Measurements from ENCODE around the gene PFN4. TPM values are rescaled to one million over a fixed set of nuclear protein-coding genes. Genes with fewer than 3 reads are reported as not detected.

Gene PFN4
- total RNA-seq, 2 donors from 2014 or later: 0.67 to 1.0 TPM

DNA sequence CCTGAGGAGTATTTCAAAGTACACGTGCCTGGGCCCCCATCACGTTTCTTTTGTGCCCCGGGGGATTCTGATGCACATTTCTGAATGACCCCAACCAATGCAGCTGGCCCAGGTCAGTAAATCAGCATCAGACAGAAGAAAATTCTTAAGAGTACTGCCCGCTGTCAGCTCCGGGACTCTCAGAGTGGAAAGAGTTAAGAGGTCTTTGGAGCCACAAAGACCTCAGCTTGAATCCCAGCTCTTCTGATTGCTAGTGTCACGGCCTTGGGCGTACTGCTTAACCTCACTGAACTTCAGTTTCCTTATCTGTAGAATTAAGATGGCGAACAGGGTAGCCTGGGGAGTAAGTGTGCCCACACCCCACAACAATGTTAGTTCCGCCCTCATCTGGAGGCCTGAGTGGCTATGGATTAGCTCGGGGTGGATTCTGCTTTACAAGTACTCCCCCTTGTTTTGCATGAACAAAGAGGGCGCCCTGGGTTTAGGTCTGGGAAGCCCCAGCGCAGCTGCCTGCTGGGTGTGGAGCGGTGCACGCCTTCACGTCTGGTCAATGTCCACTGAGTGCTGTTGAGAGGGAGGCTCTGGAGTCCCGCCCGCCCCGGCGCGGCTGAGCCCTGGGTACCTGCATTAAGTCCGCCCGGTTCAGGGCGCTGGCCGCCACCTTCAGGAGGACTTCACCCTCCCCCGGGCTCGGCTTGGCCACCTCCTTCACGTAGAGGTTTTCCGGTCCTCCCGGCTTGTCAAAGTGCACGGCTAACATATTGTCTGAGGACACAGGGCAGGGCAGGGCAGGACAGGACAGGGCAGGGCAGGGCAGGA is 39.4 kb downstream of the PFN4 start:
- no peak for DNase-seq (ENCODE audit: low spot score)
- intact Hi-C loops (cut with DNase I): loop anchor here in 1 of 2 donors (10.0 kb wide), 1 partner anchor 159 kb away; the partner anchor contains the start of gene ATAD2B

DNA sequence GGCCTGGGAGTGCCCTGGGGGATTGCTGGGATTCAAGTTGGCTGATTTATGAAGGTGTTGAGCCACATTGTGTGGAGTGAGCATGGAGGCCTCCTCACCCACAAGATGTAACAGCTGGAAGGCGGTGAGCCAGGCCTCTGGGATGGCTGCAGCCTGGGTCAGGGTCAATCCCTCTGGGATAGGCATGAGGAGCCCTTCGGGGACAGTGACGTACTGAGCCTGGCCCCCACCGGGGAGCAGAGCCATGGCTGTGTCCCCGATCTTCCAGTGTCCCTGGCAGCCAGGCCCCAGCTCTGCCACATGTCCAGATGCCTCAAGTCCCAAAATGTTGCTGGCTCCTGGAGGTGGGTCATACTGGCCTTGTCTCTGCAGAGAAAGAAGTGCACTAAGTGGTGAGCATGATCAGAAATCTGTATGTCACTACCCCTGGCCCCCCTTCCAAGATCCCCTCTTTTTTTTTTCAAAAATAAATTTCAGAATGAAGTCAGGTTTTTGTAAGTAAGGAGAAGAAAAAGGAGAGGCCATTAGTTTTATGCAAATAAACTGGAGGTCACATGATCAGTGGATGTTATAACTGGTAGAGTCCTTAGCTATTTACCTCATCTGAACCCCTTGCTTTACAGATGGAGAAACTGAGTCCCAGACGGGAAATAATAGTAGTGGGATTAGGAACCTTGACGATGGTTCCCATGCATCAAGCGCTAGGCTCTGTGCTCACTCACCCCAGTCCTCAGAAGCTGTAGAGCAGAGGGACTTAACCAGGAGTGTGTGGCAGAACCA is 40.2 kb downstream of the PFN4 start:
- intact Hi-C loops (cut with DNase I): loop anchor here in 1 of 2 donors (10.0 kb wide), 1 partner anchor 158 kb away; the partner anchor contains the start of gene ATAD2B
- no peak for DNase-seq (ENCODE audit: low spot score)

DNA sequence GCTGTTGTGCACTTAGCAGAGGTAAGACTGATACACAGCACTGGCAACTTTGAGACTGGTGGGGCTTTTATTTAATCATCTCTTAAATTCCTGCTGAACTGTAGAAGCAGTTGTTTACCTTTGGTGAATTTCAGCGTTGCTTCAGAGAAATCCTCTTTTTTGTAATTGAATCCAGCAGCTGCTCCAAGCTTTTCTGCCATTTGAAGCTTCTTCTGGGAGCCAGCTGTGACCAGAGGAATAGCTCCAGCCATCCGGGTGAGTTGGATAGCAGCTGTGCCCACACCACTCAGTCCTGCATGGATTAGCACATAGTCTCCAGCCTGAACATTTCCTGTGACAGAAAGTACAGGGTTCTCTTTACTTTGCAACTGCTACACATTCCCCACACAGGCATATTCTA is 42.4 kb downstream of the PFN4 start:
- no peak for DNase-seq (ENCODE audit: low spot score)
- intact Hi-C loops (cut with DNase I): loop anchor here in 1 of 2 donors (10.0 kb wide), 1 partner anchor 156 kb away; the partner anchor contains the start of gene ATAD2B

DNA sequence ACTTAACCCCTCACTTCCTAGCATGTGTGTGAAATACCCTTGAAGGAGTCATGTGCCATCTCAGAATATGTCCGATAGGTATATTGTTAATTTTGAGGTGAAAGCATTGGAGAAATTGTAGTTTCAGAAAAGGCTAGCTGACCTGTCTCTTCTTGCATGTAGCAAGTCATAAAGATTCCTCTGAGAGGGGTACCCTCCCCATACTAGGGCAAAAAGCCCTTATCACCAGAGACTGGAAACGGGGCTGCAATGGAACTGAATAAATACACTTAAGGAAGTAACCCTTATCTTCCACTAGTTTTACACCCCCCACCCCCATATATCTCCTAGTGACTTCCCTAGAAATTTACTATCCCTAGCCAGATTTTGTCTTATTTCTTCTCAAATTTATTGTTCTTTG is 45.3 kb downstream of the PFN4 start:
- intact Hi-C loops (cut with DNase I): no loop called here

DNA sequence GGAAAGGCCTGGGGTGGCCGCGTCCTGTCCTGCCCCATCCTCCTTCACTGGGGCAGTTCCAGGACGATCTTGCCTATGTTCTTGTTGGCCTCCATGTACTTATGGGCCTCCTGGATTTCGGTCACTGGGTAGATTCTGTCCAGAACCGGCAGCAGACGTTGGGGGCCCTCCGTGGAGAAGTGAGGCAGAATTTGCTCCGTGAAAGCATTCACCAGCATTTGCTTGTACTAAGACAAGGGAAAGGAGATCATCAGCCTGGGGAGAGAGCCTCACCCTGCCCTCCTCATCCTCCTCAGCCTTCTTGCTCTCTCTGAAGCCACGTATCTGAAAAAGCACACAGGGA is 45.6 kb downstream of the PFN4 start:
- no peak for DNase-seq (ENCODE audit: low spot score)

More for the DNA sequence above, 45.3 kb downstream of the PFN4 start:
- DNase-seq (ENCODE audit: low spot score): no peak

DNA sequence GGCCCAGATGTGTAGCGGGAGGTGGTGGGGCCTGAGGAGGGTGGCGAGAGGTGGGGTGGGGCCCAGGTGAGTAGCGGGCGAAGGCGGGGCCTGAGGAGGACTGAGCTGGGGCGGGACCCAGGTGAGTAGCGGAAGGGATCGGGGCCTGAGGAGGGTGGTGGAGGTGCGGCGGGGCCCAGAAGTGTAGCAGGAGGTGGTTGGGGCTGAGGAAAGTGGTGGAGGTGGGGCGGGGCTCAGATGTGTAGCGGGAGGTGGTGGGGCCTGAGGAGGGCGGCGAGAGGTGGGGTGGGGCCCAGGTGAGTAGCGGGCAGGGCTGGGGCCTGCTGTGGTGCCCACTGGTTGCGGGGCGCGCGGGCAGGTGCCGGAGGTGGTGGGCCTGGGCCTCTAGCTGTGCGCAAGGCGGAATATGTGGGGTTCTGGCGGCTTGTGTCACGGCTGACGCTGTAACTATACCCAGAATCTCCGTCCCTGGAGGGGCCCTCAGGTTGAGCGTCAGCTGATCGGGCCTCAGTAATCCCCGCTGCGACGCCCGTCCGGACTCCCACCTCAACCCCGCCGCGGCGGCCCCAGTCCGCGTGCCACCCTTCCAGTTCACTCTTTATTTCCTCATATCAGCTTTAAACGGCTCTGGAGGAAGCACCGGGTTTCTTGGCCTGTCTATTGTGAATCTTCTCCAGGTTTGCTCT is 46.1 kb downstream of the PFN4 start:
- intact Hi-C loops (cut with DNase I): no loop called here
- DNase-seq (ENCODE audit: low spot score): peak; percentile 85

More for the DNA sequence above, 45.6 kb downstream of the PFN4 start:
- intact Hi-C loops (cut with DNase I): no loop called here

DNA sequence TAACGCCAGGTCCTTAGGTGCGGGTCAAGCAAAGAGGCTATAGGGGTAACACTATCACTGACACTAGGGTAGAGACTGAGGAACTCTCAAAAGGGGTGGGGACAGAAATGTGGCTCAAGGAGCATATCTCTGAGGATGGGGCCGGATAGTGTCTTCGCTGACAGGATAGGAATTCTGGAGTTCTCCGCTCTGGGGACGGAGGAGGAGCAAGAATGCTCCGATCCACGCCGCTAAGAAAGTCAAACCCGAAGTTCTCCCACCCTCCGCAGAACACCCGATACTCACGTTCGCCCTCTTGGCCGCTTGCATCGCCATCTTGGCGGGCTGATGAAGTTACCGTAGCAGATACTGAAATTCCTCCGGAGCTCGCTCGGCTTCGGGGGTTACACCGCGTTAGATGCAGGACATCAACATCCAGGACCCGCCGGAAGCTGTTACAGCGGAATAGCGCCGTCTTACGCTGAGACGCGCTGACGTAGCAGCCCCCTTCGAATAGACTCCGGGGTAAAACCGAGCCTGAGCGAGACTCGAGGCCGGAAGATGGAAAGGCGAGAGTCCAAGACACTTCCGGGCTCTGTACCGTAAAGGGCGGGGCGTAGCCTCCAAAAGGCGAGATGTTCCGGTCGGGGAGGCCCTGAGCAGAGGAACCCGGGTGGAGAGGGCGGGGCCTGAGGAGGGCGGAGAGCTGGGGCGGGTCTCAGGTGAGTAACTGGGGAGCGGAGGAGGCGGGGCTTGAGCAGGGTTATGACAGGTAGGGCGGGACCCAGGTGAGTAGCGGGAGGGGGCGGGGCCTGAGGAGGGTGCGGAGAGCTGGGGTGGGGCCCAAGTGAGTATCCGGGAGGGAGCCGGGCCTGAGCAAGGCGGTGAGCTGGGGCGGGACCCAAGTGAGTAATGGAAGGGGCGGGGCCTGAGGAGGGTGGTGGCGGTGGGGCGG is 47.0 kb downstream of the PFN4 start, which contains the start of gene SF3B6:
TSS of gene SF3B6 (minus strand) at position 412 of the 934 bp plus-strand sequence. CDS start at position 315, 97 bp downstream.
- intact Hi-C loops (cut with DNase I): no loop called here
- DNase-seq (ENCODE audit: low spot score): peak; percentile 99

DNA sequence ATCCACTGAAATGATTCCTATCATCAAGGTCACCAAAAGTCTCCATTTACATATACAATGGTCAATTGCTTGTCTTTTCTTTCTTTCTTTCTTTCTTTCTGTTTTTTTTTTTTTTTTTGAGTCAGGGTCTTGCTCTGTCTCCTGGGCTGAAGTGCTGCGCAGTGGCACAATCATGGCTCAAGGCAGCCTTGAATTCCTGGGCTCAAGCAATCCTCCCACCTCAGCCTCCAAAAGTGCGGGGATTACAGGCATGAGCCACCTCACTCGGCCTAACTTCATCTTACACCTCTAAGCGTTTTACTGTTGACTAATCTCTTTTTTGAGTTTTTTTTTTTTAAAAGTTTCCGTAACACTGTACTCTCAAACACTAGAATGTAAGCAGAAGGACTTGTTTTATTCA is 47.9 kb downstream of the PFN4 start:
- no peak for DNase-seq (ENCODE audit: low spot score)
- intact Hi-C loops (cut with DNase I): no loop called here

DNA sequence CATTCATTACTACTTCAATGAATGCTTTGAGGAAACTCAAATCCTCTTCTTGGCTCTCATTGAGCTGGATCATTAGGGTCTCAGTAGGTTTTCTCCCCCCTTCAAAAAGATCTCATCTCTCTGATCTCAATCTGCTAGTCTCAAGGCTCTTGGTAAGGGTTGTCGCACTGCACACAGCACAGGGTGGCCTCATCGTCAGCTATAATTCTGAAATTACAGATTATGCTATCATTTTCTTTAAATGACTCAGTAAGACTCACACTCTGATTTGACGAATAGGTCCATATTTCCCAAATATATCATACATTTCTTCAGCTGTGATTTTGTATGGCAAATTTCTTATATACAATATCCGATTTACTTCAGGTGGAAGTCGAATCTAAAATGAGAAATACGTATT is 49.3 kb downstream of the PFN4 start:
- intact Hi-C loops (cut with DNase I): no loop called here
- no peak for DNase-seq (ENCODE audit: low spot score)

DNA sequence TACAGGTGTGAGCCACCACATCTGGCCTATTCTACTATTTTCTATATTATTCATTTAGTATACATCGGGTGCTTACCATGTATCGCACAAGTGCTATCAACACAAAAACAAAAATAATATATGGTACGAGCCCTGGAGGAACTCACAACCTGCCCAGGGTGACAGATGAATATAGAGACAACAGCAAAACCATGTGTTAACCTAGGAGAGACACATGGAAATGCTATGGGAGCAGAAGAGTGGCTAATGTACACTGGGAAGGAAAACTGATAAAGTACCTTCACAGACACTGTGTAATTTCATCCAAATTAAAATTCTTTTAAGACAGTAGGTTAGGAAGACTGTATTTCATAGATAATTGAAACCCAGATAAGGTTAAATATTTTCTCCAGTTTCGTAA is 50.9 kb downstream of the PFN4 start:
- intact Hi-C loops (cut with DNase I): no loop called here

DNA sequence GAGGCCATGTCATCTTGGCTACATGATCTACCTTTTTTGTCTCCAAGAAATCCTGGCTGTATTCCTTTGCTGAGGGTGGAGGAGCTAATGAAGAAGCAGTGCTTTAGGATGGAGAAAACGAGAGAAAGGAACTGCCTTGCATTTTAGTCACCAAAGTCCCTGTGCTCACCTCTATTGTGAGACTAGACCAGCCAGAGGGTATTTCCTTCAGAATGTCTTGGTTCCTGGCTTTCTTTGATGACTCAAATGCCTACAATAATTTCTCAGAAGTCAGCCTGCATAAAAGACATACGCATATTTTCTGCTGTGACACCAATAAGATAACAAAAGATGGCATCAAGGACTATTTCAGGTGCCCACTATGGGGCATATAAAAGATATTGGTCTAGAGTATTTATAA is 57.8 kb downstream of the PFN4 start:
- intact Hi-C loops (cut with DNase I): no loop called here
- DNase-seq (ENCODE audit: low spot score): no peak

More for the DNA sequence above, 50.9 kb downstream of the PFN4 start:
- DNase-seq (ENCODE audit: low spot score): no peak

Other genes with a start within 250 kb of the PFN4 start
- 10 to 100 TPM; 21.8 to 28.8 TPM for gene ATAD2B, start 196.2 kb downstream of the PFN4 start, total RNA-seq
- gene UBXN2A, start 182.9 kb downstream of the PFN4 start, total RNA-seq: 10 to 100 TPM; 17.6 to 22.1 TPM
- not detected for gene MFSD2B, start 113.2 kb downstream of the PFN4 start, total RNA-seq
- 1 to 10 TPM; 5.6 to 5.7 TPM for gene WDCP, start 75.9 kb downstream of the PFN4 start, total RNA-seq
- gene FKBP1B, start 73.6 kb downstream of the PFN4 start, total RNA-seq: 1 to 10 TPM; 3.9 to 5.9 TPM
- gene SF3B6, start 47.0 kb downstream of the PFN4 start, total RNA-seq: 10 to 100 TPM; 59.3 to 66.7 TPM
- 10 to 100 TPM in 1 of 2 donors, 1 to 10 TPM in 1; 9.8 to 23.5 TPM for gene TP53I3, start 38.5 kb downstream of the PFN4 start, total RNA-seq
- 10 to 100 TPM; 33.8 to 38.2 TPM for gene FAM228B, start 135 bp upstream of the PFN4 start, total RNA-seq
- 1 to 10 TPM; 1.1 to 2.2 TPM for gene FAM228A, start 51.7 kb upstream of the PFN4 start, total RNA-seq
- 10 to 100 TPM; 57.7 to 77.0 TPM for gene ITSN2, start 237.2 kb upstream of the PFN4 start, total RNA-seq